H1 (cell line): ENCODE results near the gene SIK2. TPM values are rescaled to one million over a fixed set of nuclear protein-coding genes. Genes with fewer than 3 reads are reported as not detected.

Experiments
- CTCF ChIA-PET: fragments of 300-600 bp; sonication (Branson Sonifier 250); formaldehyde crosslinking; loops from one replicate; lab custom pipeline; 2021; ENCODE audit not compliant: partially characterized antibody; lab: Charles Lee
- POLR2A ChIA-PET: fragments of 300-600 bp; sonication (Branson Sonifier 250); formaldehyde crosslinking; loops from one replicate; lab custom pipeline; 2021; ENCODE audit warnings: inconsistent platforms; ENCODE audit not compliant: partially characterized antibody; lab: Charles Lee
- DNase-seq, 2 experiments: peaks; one replicate each; pipeline versions ENCODE4 v3.0.0 to v3.0.0-alpha.2; 2010 to 2022; ENCODE audit warnings: low spot score in 2 of 2, low read depth in 1 of 2, mixed read lengths in 1 of 2
- FAIRE-seq: peaks from 2 replicates; lab custom pipeline; 2011; peaks lifted over from hg19 to GRCh38; lab: Jason Lieb, UNC
- H2AFZ ChIP-seq: 2 replicates; pipeline ENCODE4 v1.8.1; 2012; ENCODE audit warnings: low read length, inconsistent platforms
- H2AK5ac ChIP-seq: 2 replicates; pipeline ENCODE4 v1.6.1; 2013; ENCODE audit warnings: low read depth, low read length
- H2BK120ac ChIP-seq: replicated peaks from 2 replicates; pipeline ENCODE3; 2013; ENCODE audit warnings: low read depth, low read length, inconsistent platforms
- H2BK12ac ChIP-seq: 2 replicates; pipeline ENCODE4 v1.6.1; 2013; ENCODE audit warnings: low read depth, low read length
- H2BK15ac ChIP-seq: 2 replicates; pipeline ENCODE4 v1.6.1; 2013; ENCODE audit warnings: low read length
- H2BK20ac ChIP-seq: 2 replicates; pipeline ENCODE4 v1.6.1; 2013; ENCODE audit warnings: low read length
- H2BK5ac ChIP-seq: 2 replicates; pipeline ENCODE4 v1.6.1; 2013; ENCODE audit warnings: low read depth, low read length
- H3K14ac ChIP-seq: 2 replicates; pipeline ENCODE4 v1.6.1; 2013; ENCODE audit warnings: inconsistent platforms; ENCODE audit not compliant: insufficient read length
- H3K18ac ChIP-seq: 2 replicates; pipeline ENCODE4 v1.6.1; 2013; ENCODE audit warnings: low read length; ENCODE audit errors: extremely low read depth
- H3K23ac ChIP-seq: 2 replicates; pipeline ENCODE4 v1.6.1; 2013; ENCODE audit warnings: inconsistent platforms; ENCODE audit not compliant: insufficient read length
- H3K23me2 ChIP-seq: 2 replicates; pipeline ENCODE4 v1.6.1; 2013; ENCODE audit warnings: low read depth, low read length
- H3K27ac ChIP-seq: 2 replicates; pipeline ENCODE4 v1.6.1; 2011; ENCODE audit warnings: low read depth, low read length, inconsistent platforms
- H3K27me3 ChIP-seq, 4 experiments: replicated peaks in 1 of 4; 1 replicate in 1 of 4; 2 replicates in 3 of 4; pipeline versions ENCODE4 v1.6.1 to v1.8.1; 2011 to 2013; ENCODE audit warnings: low read length in 3 of 4, mild to moderate bottlenecking in 3 of 4, inconsistent platforms in 2 of 4, mixed read lengths in 2 of 4, moderate library complexity in 1 of 4; ENCODE audit not compliant: control insufficient read depth in 3 of 4, insufficient read depth in 3 of 4; ENCODE audit errors: extremely low read depth in 1 of 4
- H3K36me3 ChIP-seq, 4 experiments: 2 replicates each; pipeline versions ENCODE4 v1.6.1 to v1.8.1; 2011 to 2013; ENCODE audit warnings: mild to moderate bottlenecking in 4 of 4, low read length in 3 of 4, moderate library complexity in 2 of 4, control low read depth in 1 of 4, inconsistent platforms in 1 of 4; ENCODE audit not compliant: insufficient read depth in 4 of 4, control insufficient read depth in 2 of 4
- H3K4ac ChIP-seq: replicated peaks from 2 replicates; pipeline ENCODE3; 2013; ENCODE audit warnings: low read length, low read depth, mixed read lengths, inconsistent platforms; ENCODE audit not compliant: insufficient read length
- H3K4me1 ChIP-seq, 4 experiments: replicated peaks in 1 of 4; 1 replicate in 1 of 4; 2 replicates in 3 of 4; pipeline versions ENCODE4 v1.6.1 to v1.8.1; 2011 to 2013; ENCODE audit warnings: low read length in 3 of 4, inconsistent platforms in 2 of 4, mixed read lengths in 1 of 4; ENCODE audit not compliant: insufficient read depth in 4 of 4, control insufficient read depth in 3 of 4
- H3K4me2 ChIP-seq, 2 experiments: 2 replicates each; pipeline versions ENCODE4 v1.6.1 to v1.8.1; 2011 to 2013; ENCODE audit warnings: low read depth in 2 of 2, low read length in 2 of 2, control low read depth in 1 of 2, inconsistent platforms in 1 of 2, mild to moderate bottlenecking in 1 of 2; ENCODE audit not compliant: insufficient read depth in 1 of 2
- H3K4me3 ChIP-seq, 4 experiments: fragments of 200-600, 300-600 bp in 1 of 4; sonication (generic), shearing (Covaris generic), sonication (Bioruptor Twin) in 1 of 4; 2 replicates each; pipeline versions ENCODE4 v1.5.1 to v1.8.1; 2011 to 2016; ENCODE audit warnings: low read length in 4 of 4, low read depth in 3 of 4, control low read depth in 2 of 4, inconsistent platforms in 2 of 4, mild to moderate bottlenecking in 2 of 4, mixed read lengths in 1 of 4, moderate library complexity in 1 of 4; ENCODE audit not compliant: insufficient read depth in 2 of 4; ENCODE audit errors: extremely low read depth in 1 of 4
- H3K56ac ChIP-seq: replicated peaks from 2 replicates; pipeline ENCODE3; 2013; ENCODE audit warnings: low read depth, mild to moderate bottlenecking, mixed read lengths, low read length, inconsistent platforms; ENCODE audit not compliant: insufficient read length
- H3K79me1 ChIP-seq: 2 replicates; pipeline ENCODE4 v1.6.1; 2013; ENCODE audit warnings: low read depth, low read length, control low read depth
- H3K79me2 ChIP-seq, 2 experiments: 2 replicates each; pipeline versions ENCODE4 v1.6.1 to v1.8.1; 2012 to 2013; ENCODE audit warnings: low read length in 2 of 2, mild to moderate bottlenecking in 2 of 2, inconsistent platforms in 1 of 2; ENCODE audit not compliant: insufficient read depth in 2 of 2, control insufficient read depth in 1 of 2
- H3K9ac ChIP-seq, 4 experiments: replicated peaks in 1 of 4; 1 replicate in 1 of 4; 2 replicates in 3 of 4; pipeline versions ENCODE4 v1.6.1 to v1.8.1; 2011 to 2013; ENCODE audit warnings: low read depth in 3 of 4, low read length in 3 of 4, control low read depth in 2 of 4, mild to moderate bottlenecking in 2 of 4, moderate library complexity in 2 of 4, inconsistent platforms in 1 of 4; ENCODE audit errors: extremely low read depth in 1 of 4
- H3K9me3 ChIP-seq, 2 experiments: 2 replicates each; pipeline versions ENCODE4 v1.6.1 to v1.8.1; 2012 to 2013; ENCODE audit warnings: mild to moderate bottlenecking in 2 of 2, moderate library complexity in 2 of 2, control low read depth in 1 of 2, inconsistent platforms in 1 of 2, low read depth in 1 of 2, low read length in 1 of 2, mixed read lengths in 1 of 2; ENCODE audit not compliant: insufficient read depth in 2 of 2
- H4K20me1 ChIP-seq, 2 experiments: replicated peaks in 1 of 2; 2 replicates each; pipeline versions ENCODE3 to v1.8.1; 2011 to 2013; ENCODE audit warnings: inconsistent platforms in 2 of 2, low read length in 2 of 2, mild to moderate bottlenecking in 1 of 2; ENCODE audit not compliant: insufficient read depth in 2 of 2, control insufficient read depth in 1 of 2
- H4K5ac ChIP-seq: 2 replicates; pipeline ENCODE4 v1.6.1; 2013; ENCODE audit warnings: low read length, low read depth, mixed read lengths, inconsistent platforms; ENCODE audit not compliant: insufficient read length
- H4K8ac ChIP-seq: 2 replicates; pipeline ENCODE4 v1.8.0; 2013; ENCODE audit warnings: mild to moderate bottlenecking, moderate library complexity, low read length, inconsistent platforms; ENCODE audit not compliant: insufficient read depth; ENCODE audit errors: extremely low read depth
- H4K91ac ChIP-seq: replicated peaks from 2 replicates; pipeline ENCODE3; 2013; ENCODE audit warnings: low read length, mixed read lengths, inconsistent platforms; ENCODE audit not compliant: insufficient read length
- GABPA ChIP-seq: IDR thresholded peaks from 2 replicates; pipeline ENCODE4 v1.6.1; 2011; ENCODE audit warnings: mild to moderate bottlenecking, low read length, moderate library complexity, borderline replicate concordance; ENCODE audit not compliant: insufficient read depth
- WGBS, 2 experiments: shearing (Covaris generic) in 1 of 2; methylation state at CpG; one replicate each; pipeline versions ENCODE4 v1.1.6 to v1.1.7; 2013 to 2015; ENCODE audit warnings: low lambda C conversion rate in 2 of 2, mixed read lengths in 2 of 2, inconsistent platforms in 1 of 2, low coverage in 1 of 2, missing lambda C conversion rate in 1 of 2; ENCODE audit not compliant: insufficient replicate concordance in 2 of 2, insufficient coverage in 1 of 2, insufficient read length in 1 of 2; ENCODE audit errors: extremely low coverage in 1 of 2, missing lambda C conversion rate in 1 of 2; 5-methylcytosine and 5-hydroxymethylcytosine counted together
- polyA plus RNA-seq, 7 experiments: library from polyadenylated mRNA; depleted of rRNA in 3 of 7; stranded (reverse) in 5 of 7; unstranded in 2 of 7; fragments of >200 nt in 5 of 7; fragments of 200-250 nt in 2 of 7; gene quantifications; 1 replicate in 5 of 7; 2 replicates in 1 of 7; 4 replicates in 1 of 7; pipeline versions ENCODE4 v1.2.1 to v1.2.3, GENCODE V29; 2011 to 2013; ENCODE audit warnings: missing spikeins in 2 of 7, mixed read lengths in 2 of 7
- total RNA-seq: library from RNA; stranded (reverse); fragmentation: NEBNext Ultra II Directional; extraction: Animal tissue kit (Norgen Biotek cat#: 25700); gene quantifications from 2 replicates; pipeline ENCODE4 v1.2.1, GENCODE V29; 2021
- TF ChIP-seq, protein P1 (sequence below): IDR thresholded peaks from 2 replicates; pipeline ENCODE4 v1.6.1; 2011; ENCODE audit warnings: low read depth, mild to moderate bottlenecking, low read length; ENCODE audit not compliant: insufficient read depth

Gene SIK2
- total and polyA plus RNA-seq, 2 of the 8 experiments (the other 6 are each of a cell fraction or from before 2014, with no cell fraction given): 8.8 to 11.2 TPM

DNA sequence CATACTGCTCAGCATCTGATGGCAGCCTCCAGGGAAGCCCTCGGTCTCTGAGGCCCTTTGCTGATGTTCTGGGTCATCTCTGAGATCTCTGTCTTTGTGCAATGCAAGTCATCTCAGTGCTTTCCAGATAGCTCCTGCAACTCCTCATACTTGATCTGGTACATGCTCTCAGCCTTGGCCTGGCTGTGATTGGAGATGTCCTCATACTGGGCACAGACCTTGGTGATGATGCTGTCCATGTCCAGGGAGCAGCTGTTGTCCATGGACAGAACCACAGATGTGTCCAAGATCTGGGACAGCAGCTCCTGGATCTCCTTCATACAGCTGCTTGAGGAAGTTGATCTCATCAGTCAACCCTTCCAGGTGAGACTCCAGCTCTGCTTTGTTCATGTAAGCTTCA, 69.1 kb downstream of the SIK2 start:
- H3K9ac ChIP-seq: no peak overlapping the region
- H3K27ac ChIP-seq: no peak overlapping the region
- no peak overlapping the region for H2BK15ac ChIP-seq
- no peaks in the 10 kb centered on the region for H3K27me3 ChIP-seq
- 89% methylated on average over 1 of the region's 1 CpG; no CpG with 5 or more reads in 1 of the 2 experiments for WGBS, 2 experiments
- H2BK120ac ChIP-seq: no peak overlapping the region
- H3K23ac ChIP-seq: no peak overlapping the region
- H3K23me2 ChIP-seq: peaks cover 2% of the 10 kb centered on the region; the same call in 1 of the 2 replicates
- no peak for FAIRE-seq
- H3K4me3 ChIP-seq: no peak overlapping the region
- H3K18ac ChIP-seq: no peak overlapping the region
- H3K4ac ChIP-seq: no peak overlapping the region
- H3K14ac ChIP-seq: no peak overlapping the region
- no peak overlapping the region for H3K4me2 ChIP-seq
- H3K36me3 ChIP-seq: no peaks in the 10 kb centered on the region
- POLR2A ChIA-PET: interaction anchor here (1.6 kb wide), 1 partner anchor 17 kb away, joined by 3 read pairs; no protein-coding TSS in a partner anchor
- TF ChIP-seq GABPA: no peak
- TF ChIP-seq, protein P1, sequence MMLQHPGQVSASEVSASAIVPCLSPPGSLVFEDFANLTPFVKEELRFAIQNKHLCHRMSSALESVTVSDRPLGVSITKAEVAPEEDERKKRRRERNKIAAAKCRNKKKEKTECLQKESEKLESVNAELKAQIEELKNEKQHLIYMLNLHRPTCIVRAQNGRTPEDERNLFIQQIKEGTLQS: no peak
- H2BK5ac ChIP-seq: no peak overlapping the region
- H4K91ac ChIP-seq: no peak overlapping the region
- no peak overlapping the region for H2BK12ac ChIP-seq
- no peak for DNase-seq
- no peaks in the 10 kb centered on the region for H3K9me3 ChIP-seq
- H3K79me2 ChIP-seq: no peaks in the 10 kb centered on the region
- H4K20me1 ChIP-seq: peaks cover 0 to 1% of the 10 kb centered on the region in 2 experiments
- no peak overlapping the region for H2AK5ac ChIP-seq
- H3K4me1 ChIP-seq: no peaks in the 10 kb centered on the region
- no peaks in the 10 kb centered on the region for H3K79me1 ChIP-seq
- no peak overlapping the region for H4K5ac ChIP-seq
- H4K8ac ChIP-seq: no peak overlapping the region
- no peak overlapping the region for H2AFZ ChIP-seq
- CTCF ChIA-PET: interaction anchor here (0.7 to 1.3 kb wide), 3 partner anchors 16 to 172 kb away, joined by 3 to 4 read pairs (median 3); no protein-coding TSS in a partner anchor
- no peak overlapping the region for H2BK20ac ChIP-seq
- no peak overlapping the region for H3K56ac ChIP-seq
